DMS153 treated with DMSO at 0.1 percent for 48 hours (cell line): ENCODE measurements around the gene ITPR1.

Experiments used
- DNase-seq: peaks from one replicate; lab custom pipeline; 2025; ENCODE audit not compliant: unreplicated experiment; lab: John Stamatoyannopoulos, UW

The ITPR1 gene

DNA sequence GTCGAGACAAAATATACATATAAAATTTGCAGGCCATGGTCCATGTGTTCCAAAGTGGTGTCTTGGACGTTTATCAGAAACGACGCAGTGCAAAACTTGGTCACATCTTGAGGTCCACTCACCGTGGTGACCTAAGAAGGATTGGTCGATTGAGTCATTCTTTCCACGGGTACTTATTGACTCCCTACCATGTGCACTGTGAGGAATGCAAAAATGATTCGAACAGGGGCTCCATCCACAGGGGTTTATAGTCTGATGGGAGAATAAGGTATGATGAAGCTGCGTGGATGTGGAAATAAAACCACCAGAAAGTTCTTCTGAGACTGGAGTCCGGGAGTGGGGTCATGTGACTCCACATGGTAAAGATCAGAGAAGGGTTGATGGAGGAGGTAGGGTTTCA, 185.2 kb downstream of the ITPR1 start:
- DNase-seq: no peak

DNA sequence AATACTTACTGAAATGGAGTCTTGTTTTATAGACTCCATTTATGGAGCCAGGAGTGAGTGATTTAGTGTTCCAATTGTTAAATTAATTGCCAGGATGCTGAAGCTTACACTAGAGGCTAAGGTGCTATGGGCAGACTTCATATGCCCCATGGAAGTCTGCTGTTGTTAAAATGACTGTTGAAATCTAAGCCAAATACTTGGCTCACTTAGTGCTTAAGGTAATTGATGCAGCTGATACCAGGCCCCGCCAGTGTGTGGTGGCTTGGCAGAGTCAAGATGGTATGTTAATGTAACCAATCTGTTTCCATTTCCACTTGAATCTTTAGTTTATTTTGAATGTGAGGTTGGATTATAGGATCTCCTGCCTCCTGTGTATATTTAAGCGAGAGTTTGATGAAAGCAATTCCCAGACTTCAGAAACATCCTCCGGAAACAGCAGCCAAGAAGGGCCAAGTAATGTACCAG, 187.1 kb downstream of the ITPR1 start:
- DNase-seq: no peak

DNA sequence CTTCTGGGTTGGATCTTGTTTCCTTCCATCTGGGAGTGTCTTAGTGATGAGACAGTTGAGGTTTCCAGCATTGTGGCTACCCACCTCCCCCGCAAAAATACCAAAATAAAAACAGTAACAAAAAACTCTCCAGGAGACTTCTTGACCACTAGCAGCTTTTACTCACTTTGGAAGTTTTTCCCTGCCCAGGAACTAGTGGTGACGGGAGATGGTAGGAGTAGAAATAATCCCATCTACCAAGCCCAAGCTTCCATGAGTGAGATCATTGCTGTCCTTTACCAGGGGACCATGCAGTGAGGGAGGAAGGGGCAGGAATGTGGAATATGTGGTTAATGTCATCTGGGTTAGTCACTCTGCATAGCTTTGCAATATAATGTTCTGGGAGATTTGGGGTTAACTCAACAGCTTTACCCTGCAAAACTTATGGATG, 187.7 kb downstream of the ITPR1 start:
- no peak for DNase-seq

DNA sequence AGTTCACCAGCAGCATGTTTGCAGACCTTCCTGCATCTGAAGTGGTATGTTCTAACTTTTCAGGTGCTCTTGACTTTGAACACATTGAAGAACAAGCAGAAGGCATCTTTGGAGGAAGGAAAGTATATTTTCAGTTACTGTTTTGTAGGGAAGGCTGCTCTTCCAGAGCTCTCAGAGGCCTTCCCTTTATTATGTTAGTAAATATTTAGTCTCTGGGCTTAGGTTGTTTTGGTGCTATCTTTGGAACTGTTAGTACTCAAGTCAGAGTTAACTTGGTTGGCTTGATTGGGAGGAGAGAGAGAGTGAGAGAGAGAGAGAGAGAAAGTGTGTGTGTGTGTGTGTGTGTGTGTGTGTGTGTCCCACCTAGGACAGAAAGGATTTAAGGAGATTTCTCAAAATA, 188.2 kb downstream of the ITPR1 start:
- DNase-seq: no peak

DNA sequence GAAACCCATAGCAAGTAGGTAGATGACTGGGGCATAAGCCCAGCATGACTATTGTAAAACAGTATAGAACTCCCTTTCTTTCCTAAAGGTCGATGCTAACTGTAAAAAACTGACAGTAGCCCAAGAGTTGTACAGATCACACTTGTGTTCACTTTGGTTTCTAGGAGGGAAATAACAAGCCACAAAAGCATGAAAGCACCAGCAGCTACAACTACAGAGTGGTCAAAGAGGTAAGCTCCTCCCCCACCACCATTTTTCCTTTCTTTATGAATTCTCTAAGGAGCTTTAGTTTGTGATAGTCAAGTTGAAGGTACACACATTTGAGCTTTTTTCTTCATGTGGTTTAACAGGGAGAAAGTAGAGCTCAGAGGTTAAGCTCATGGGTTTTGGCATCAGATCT, 191.0 kb downstream of the ITPR1 start:
- no peak for DNase-seq

DNA sequence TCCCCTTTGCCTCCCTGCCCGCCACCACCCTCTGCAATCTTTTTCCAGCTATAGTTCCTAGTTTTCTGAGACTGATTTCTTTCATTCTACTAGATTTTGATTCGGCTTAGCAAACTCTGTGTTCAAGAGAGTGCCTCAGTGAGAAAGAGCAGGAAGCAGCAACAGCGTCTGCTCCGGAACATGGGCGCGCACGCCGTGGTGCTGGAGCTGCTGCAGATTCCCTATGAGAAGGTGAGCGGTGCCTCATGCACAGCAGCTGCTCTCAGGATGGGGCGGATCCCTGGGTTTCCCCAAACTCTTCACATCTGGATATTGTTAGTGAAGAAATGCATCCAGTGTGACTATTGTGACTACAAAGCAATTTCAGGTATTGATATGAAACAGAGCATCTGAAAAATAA, 191.8 kb downstream of the ITPR1 start:
- DNase-seq: no peak

DNA sequence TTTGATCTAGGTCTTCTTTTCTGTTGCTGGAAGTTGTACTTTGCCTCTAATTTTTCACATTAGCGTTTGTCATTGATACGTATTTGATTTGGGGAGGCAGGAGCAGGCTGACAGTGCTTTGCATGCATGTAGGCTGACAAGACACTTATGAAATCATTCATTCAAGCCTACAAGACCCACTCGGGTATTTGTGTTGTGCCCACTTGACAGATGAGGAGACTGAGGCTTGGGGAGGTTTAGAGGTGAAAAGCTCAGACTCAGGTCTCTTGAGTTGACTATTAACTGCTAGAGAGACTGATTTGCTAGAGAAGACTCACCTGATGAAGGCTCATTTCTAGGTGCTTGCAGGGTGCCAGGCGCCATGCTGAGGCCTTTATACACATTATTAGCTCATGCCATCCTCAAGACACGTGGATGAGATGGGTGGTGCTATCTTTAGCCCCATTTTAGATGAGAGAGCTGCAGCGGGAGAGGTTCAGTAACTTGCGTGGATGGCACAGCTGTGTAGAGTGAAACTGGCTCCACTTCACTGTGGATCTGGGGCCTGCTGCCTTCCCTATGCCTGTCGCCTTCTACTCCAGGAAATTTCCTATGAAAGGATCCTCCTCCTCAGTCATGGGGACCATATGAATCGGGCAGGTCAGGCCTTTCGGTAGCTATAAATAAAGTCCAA, 192.7 kb downstream of the ITPR1 start:
- DNase-seq: no peak

DNA sequence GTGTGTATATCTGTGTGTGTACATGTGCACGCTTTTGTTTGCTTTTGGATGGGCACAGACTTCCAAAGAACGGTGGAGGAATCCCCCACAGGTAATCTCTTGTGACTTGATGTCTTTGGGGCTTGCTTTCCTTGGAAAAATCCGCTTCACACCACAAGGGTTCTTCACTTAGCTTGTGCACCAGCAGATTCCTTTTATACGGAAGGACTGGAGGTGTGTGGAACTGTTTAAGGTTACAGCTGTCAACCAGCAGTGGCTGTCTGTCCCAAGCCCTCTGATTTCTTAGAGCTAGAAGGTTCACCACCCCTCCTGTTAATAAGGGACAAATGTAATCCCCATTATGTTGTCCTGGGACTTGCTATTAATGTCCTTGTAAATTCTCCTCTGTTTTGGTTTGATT, 193.5 kb downstream of the ITPR1 start:
- no peak for DNase-seq

DNA sequence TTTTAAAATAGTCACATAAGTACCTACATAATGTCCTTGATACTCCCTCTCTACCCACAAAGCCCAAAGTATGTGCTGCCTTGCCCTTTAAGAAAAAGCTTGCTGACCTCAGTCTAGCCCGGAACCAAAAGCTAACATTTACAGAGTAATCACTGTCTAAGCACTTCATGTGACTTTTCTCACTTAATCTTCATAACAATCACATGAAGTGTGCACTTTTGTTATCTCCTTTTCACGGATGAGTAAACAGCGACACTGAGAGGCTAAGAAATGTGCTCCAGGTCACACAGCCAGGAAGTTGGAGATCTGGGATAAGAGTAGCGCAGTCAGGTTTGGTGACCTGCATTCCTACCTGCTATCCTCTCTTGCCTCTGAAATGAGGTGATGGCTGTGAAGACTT, 194.0 kb downstream of the ITPR1 start:
- DNase-seq: no peak

DNA sequence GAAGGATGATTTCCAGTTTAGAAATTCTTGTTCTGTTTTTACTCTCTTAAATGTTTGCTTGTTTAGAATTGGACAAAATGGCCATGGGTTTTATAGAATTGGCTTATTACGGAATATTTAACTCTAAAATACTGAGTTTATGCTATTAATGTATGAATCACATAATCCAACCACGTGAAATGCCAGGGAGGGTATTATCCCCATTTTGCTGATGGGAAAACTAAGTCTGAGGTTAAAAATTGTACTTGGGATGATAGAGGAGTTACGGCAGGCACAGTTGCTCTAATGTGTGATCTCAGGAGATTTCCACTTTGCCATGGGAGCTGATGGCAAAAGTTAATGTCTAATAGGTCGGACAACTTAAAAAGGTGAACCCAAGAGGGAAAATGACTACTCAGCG, 194.4 kb downstream of the ITPR1 start:
- DNase-seq: no peak

DNA sequence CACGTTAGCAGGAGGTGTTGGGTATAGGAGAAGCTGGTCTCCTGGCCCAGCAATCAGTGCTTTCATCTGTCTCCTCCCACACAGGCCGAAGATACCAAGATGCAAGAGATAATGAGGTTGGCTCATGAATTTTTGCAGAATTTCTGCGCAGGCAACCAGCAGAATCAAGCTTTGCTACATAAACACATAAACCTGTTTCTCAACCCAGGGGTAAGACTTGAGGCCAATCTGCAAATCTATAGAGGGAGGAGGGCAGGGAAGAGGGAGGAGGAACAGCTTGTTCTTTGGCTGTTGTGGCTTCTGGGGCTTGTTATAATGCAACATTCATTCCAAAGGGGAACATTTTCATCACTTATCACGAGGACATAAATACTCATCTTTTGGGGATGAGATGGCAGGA, 195.3 kb downstream of the ITPR1 start:
- DNase-seq: no peak

DNA sequence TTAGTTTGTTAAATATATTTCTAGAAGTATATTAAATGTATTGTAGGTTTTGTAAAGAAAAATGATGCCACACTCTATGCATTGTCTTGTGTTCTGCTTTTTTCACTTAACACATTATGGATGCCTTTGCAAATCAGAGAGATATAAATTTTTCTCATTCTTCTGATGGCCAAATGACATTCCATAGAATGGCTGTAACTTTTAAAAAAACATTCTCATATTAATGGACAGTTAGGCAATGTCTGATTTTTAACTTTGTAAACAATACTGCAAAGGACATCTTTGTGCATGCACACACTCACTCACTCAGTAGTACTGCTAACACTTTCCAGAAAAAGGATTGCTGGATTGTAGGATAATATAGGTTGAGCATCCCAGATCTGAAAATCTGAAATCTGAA, 195.9 kb downstream of the ITPR1 start:
- no peak for DNase-seq

DNA sequence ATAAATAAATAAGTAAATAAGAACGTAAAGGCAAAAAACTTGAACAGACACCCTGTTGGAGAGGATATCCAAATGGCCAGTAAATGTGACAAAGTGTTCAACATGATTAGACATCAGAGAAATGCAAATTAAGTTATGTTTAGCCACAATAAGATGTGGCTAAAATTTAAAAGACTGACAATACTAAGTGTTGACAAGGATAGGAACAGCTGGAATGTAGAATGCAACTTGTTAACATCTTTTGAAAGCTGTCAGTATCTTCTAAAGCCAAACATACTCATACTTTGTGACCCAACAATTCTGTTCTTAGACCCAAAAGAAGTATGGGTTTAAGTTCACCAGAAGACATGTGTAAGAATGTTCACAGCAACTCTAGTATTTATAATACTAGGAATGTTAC, 197.1 kb downstream of the ITPR1 start:
- no peak for DNase-seq

DNA sequence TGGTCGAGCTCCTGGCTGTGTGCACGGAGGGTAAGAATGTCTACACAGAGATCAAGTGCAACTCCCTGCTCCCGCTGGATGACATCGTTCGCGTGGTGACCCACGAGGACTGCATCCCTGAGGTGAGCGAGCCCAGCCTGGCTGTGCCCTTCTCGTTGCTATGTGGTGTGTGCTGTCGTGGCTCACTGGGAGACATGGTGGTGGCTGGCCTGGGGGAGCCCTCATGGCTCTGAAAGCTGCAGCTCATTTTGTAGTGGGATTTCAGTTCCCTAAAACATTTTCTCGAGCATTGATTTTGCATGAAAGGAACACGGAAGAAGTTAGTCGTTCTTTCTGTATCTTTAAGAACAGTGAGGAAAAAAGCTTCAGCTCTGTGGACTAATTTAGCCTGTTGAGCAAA, 200.5 kb downstream of the ITPR1 start:
- DNase-seq: no peak

DNA sequence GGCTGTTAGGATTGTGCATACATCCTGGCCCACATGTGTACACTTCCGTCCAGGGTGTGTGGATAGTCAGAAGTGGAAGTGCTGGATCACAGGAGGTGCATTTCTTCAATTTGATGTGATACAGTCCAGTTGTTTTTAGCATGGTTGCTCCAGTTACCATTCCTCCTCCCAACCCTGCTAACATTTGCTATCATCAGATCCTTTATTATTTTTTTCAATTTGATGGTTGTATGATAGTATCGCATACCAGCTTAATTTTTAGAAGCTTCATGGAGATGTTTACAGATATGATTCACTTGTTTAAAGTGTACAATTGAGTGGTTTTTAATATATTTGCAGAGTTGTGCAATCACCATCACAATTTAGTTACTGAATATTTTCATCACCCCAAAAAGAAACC, 202.7 kb downstream of the ITPR1 start:
- no peak for DNase-seq

DNA sequence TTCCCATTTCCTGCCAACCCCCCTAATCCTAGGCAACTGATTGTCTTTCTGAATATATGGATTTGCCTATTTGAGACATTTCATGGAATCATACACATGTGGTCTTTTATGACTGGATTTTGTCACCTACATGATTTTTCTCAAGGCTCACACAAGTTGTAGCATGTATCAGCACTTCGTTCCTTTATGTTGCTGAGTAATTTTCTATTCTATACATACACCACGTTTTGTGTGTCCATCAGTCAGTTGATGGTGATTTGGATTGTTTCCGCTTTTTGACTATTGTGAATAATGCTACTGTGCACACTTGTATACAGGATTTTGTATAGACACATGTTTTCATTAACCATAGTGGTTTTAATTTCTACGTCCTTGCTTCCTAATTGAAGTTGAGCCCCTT, 203.1 kb downstream of the ITPR1 start:
- no peak for DNase-seq

DNA sequence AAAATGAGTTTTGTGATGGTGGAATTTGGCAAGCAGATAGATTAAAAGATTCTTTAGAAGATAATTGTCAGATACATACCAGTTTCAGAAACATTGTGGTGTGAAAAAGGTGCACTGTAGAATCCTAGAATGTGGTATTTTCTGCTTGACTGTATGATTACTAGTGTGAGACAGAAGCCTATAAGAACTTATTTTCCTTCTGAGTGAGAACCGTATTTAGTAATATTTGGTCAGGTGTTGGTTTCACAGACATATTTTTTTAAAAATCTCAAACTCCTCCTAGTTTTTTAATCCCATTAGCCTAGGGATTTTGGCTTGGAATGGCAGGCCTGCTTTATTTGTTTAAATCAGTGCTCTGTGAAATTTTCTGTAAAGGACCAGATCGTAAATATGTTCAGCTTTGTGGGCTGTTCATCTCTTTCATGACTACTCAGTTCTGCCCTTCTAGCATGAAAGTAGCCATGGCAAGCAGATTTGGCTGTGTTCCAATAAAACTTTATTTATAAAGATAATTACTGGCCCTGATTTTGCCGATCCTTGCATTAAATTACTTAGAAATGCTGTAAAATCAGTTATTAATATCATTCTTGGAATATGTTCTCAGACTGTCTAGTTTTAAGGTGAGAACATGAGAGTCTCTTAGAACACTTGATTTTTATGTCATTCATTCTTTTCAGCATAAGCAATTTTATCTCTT, 205.1 kb downstream of the ITPR1 start:
- DNase-seq: no peak

DNA sequence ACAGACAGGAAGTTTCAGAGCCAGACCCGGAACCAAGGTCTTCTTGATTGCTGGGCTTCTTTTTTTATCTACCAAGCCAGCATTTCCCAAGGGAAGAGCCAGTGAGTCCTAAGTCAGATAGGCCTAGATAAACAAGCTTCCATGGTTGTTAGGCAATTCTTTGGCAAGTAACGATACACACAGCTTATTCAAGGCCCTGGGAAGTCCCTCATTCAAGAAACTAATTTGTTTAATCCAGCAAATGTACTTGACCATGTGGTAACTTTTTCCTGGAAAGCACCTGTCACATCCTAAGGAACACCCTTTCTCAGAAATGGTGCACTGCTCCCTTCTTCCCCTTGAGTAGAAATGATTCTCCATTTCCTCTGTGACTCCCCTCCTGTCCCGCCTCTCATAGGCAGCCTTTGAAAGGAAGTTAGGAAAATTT, 209.9 kb downstream of the ITPR1 start:
- no peak for DNase-seq

DNA sequence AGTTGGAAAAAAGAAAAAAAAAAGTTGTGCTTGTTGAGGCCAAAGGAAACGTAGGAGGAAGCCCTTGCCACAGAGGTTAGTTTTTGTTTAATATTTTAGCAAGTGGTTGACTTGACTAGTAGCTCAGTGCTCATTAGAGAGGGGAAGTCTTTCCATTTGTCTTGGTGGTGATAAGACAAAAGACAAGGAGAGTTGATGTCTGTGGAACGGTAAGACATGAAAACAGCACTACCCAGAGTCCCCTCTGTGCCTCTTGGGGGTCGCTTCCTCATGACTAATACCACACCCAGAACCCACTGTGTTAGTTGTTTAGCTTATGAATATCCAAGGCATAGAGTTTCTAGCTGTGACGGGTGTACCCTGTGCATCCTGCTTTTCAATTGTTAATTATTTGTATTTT, 211.4 kb downstream of the ITPR1 start:
- DNase-seq: no peak

DNA sequence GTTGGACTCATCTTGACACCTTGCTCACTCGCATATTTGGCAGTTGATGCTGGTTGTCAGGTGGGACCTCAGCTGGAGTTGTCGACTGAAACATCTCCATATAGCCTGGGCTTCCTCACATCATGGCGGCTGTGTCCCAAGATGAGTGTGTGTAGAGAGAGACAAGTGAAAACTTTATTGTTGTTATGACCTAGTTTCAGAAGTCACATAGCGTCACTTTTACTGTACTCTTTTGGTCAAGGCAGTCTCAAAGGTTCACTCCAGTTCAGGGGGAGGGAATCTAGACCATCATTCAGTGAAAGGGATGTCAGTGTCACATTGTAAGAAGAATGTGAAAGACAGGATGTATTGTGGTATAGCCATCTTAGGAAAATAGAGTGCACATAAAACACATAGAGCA, 214.2 kb downstream of the ITPR1 start:
- no peak for DNase-seq

DNA sequence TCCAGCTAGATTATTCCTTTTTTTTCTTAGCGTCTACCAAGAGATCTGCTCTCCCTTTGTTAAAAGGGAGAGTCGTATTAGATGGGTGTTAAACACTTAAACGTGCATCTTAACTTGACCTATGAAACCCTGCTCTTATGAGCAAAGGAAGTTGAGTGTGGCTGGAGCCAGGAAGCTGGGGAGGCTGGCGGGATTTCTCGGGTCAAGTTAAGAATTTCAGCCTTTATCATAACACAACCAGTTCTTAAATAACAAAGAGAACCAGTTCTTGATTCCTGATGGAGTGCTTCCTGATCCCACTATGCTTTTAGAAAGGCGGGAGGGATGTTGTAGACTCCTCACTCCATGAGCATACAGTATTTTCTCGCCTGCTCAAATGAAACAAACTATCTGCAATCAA, 215.1 kb downstream of the ITPR1 start:
- DNase-seq: no peak

DNA sequence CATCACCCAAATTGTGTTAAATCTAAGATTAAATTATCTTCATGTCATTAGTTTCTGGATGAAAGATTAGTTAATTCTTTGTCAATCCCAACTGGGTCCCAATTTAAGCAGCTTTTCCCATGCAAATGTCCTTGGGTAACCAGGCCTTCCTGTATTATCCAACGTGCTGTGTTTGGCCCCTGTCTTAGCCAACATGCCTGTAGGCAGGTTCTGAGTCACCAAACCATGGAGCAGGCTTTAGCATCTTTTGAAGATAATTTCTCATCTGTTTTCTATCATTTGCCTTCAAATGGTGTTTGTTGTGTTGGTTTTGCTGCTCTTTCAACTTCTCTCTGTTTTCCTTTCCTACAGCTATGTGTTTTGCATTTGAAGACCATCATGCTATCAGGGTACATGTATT, 216.2 kb downstream of the ITPR1 start:
- DNase-seq: no peak

DNA sequence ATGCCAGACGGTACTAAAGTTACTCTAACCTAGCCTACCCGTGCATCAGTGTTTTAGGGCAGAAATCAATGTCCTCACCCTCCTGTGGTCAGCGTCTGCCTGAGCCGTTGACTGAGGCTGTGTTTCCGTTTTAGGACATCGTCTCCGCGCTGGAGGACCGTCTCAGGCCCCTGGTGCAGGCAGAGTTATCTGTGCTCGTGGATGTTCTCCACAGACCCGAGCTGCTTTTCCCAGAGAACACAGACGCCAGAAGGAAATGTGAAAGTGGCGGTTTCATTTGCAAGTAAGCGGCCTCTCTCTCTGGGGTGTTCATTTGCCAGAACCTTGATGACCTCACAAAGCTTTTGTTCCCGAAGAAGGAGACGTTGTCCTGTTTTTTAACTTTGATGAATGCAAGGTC, 217.0 kb downstream of the ITPR1 start:
- no peak for DNase-seq
